Transverse colon (tissue), 4 donors: ENCODE measurements around the gene YTHDC1. TPM values are rescaled to one million over a fixed set of nuclear protein-coding genes. Genes with fewer than 3 reads are reported as not detected.
"Not testable (repeated sequence)": the region's sequence is repeated elsewhere in the genome, so short reads cannot be mapped to it uniquely, and the experiment has no call there.

Experiments used
- DNase-seq: peaks from one replicate; pipeline ENCODE4 v3.0.0-alpha.2; 2019
- H3K27ac ChIP-seq, 4 donors: fragments of 200-600 bp; sonication (generic); 2 replicates each; pipeline ENCODE4 v1.5.1; 2016 to 2018; ENCODE audit warnings: inconsistent platforms in 4 of 4
- H3K27me3 ChIP-seq: fragments of 200-600 bp; sonication (generic); 2 replicates; pipeline ENCODE4 v1.5.1; 2017; ENCODE audit warnings: inconsistent platforms
- H3K36me3 ChIP-seq, 4 donors: fragments of 200-600 bp; sonication (generic); 2 replicates each; pipeline ENCODE4 v1.5.1; 2017 to 2019; ENCODE audit warnings: inconsistent platforms in 4 of 4
- H3K4me1 ChIP-seq, 4 donors: fragments of 200-600 bp; sonication (generic); 2 replicates each; pipeline ENCODE4 v1.5.1; 2017 to 2020; ENCODE audit warnings: inconsistent platforms in 4 of 4
- H3K4me3 ChIP-seq, 4 donors: fragments of 200-600 bp; sonication (generic); 1 replicate in 1 of 4; 2 replicates in 3 of 4; pipeline versions ENCODE4 v1.5.1 to v1.6.1; 2017 to 2019; ENCODE audit warnings: inconsistent platforms in 4 of 4
- H3K9me3 ChIP-seq, 2 donors: fragments of 200-600 bp; sonication (generic); 2 replicates each; pipeline ENCODE4 v1.5.1; 2017 to 2019; ENCODE audit warnings: inconsistent platforms in 2 of 2
- CTCF ChIP-seq, 5 experiments: fragments of 200-600 bp in 3 of 5; fragments of 450-650 bp in 2 of 5; sonication (generic) in 3 of 5; IDR thresholded peaks; 1 replicate in 2 of 5; 2 replicates in 3 of 5; pipeline ENCODE4 v1.5.1; 2016 to 2017; ENCODE audit warnings: antibody characterized with exemption in 5 of 5, inconsistent platforms in 3 of 5, mild to moderate bottlenecking in 2 of 5, moderate library complexity in 1 of 5
- EP300 ChIP-seq: sonication (generic); formaldehyde crosslinking; IDR thresholded peaks from one replicate; pipeline ENCODE4 v1.6.1; 2017; ENCODE audit warnings: antibody characterized with exemption, low read depth
- POLR2A ChIP-seq: fragments of 450-650 bp; IDR thresholded peaks from one replicate; pipeline ENCODE4 v1.6.1; 2016; ENCODE audit warnings: antibody characterized with exemption, mild to moderate bottlenecking, moderate library complexity
- POLR2AphosphoS5 ChIP-seq, 3 donors: sonication (generic); formaldehyde crosslinking; IDR thresholded peaks; one replicate each; pipeline ENCODE4 v1.6.1; 2016; ENCODE audit warnings: antibody characterized with exemption in 3 of 3
- WGBS, 2 donors: methylation state at CpG; one replicate each; pipeline ENCODE4 v1.1.5; 2018; ENCODE audit warnings: low coverage in 1 of 2; 5-methylcytosine and 5-hydroxymethylcytosine counted together
- in situ Hi-C, 4 donors: fragments of 200-750 bp; cut with MboI; loops; one replicate each; pipeline versions ENCODE4 v1.15.0 to v1.15.1; 2017; ENCODE audit warnings: low sequenced_read_pairs in 3 of 4, low pct_ligation_motif_present in 1 of 4, low pct_unique_long_range_greater_than_20kb in 1 of 4
- intact Hi-C: fragments of 100-400 bp; cut with DNase I; formaldehyde crosslinking; loops from one replicate; pipeline ENCODE4 v1.15.1; 2023; ENCODE audit warnings: low total_unique reads
- total RNA-seq, 4 donors: library from RNA; depleted of rRNA; stranded (reverse); fragments of >200 nt; gene quantifications; one replicate each; pipeline ENCODE4 v1.1.0, GENCODE V29; 2016

Gene YTHDC1
- total RNA-seq, 4 donors from 2014 or later: 47.4 to 183 (median 82.7) TPM

- TF ChIP-seq CTCF (IDR thresholded peaks at IDR 0.05): no peak
- no peak for TF ChIP-seq POLR2AphosphoS5 (IDR thresholded peaks at IDR 0.05)
- no peak for TF ChIP-seq EP300
- TF ChIP-seq POLR2A: no peak
Observed at GRCh38 chr4:68288393-68288740, 61.5 kb downstream of the YTHDC1 start.

GRCh38 chr4:68287704-68288392, 62.0 kb downstream of the YTHDC1 start:
- H3K4me3 ChIP-seq: no peak overlapping the region
- intact Hi-C loops: no loop called here
- no peak for DNase-seq
- no peaks in the 10 kb centered on the region for H3K9me3 ChIP-seq
- H3K36me3 ChIP-seq: no peaks in the 10 kb centered on the region
- no peaks in the 10 kb centered on the region for H3K27me3 ChIP-seq
- in situ Hi-C loops: no loop called here
- H3K27ac ChIP-seq: no peak overlapping the region
- peaks cover 0 to 6% (median 1%) of the 10 kb centered on the region in 4 donors for H3K4me1 ChIP-seq
- 23 to 58% methylated on average over 2 to 3 of the region's 3 CpGs for WGBS, 2 donors
- TF ChIP-seq EP300 (no peak), POLR2A (no peak)

More at GRCh38 chr4:68288393-68288740, 61.5 kb downstream of the YTHDC1 start:
- DNase-seq: no peak
- Histone ChIP-seq H3K27ac (no peak overlapping the region), H3K4me1 (peaks cover 0 to 3% (median 0%) of the 10 kb centered on the region in 4 donors), H3K36me3 (no peaks in the 10 kb centered on the region), H3K27me3 (no peaks in the 10 kb centered on the region), H3K4me3 (no peak overlapping the region), H3K9me3 (no peaks in the 10 kb centered on the region)
- WGBS, 2 donors: 71 to 100% methylated on average over 1 to 2 of the region's 2 CpGs
- intact Hi-C loops (no loop called here), in situ Hi-C loops (no loop called here)

- no peaks in the 10 kb centered on the region for H3K9me3 ChIP-seq
- H3K4me3 ChIP-seq: no peak overlapping the region
- peaks cover 0 to 6% (median 1%) of the 10 kb centered on the region in 4 donors for H3K4me1 ChIP-seq
- H3K27ac ChIP-seq: no peak overlapping the region
- H3K36me3 ChIP-seq: no peaks in the 10 kb centered on the region
- WGBS, 2 donors: 37 to 69% methylated on average over 3 of the region's 3 CpGs
- TF ChIP-seq POLR2AphosphoS5 (IDR thresholded peaks at IDR 0.05): no peak
- no peak for TF ChIP-seq CTCF (IDR thresholded peaks at IDR 0.05)
- no peak for TF ChIP-seq POLR2A
- no peak for TF ChIP-seq EP300
- no peak for DNase-seq
- intact Hi-C loops (no loop called here), in situ Hi-C loops (no loop called here)
- H3K27me3 ChIP-seq: no peaks in the 10 kb centered on the region
Observed at GRCh38 chr4:68283714-68284113, 66.2 kb downstream of the YTHDC1 start.

- Histone ChIP-seq H3K27ac (peak overlapping the region in 1 of 4 donors; percentile 19), H3K9me3 (no peaks in the 10 kb centered on the region), H3K4me3 (no peak overlapping the region), H3K4me1 (peaks cover 0 to 6% (median 1%) of the 10 kb centered on the region in 4 donors), H3K27me3 (no peaks in the 10 kb centered on the region), H3K36me3 (no peaks in the 10 kb centered on the region)
- DNase-seq: no peak
- in situ Hi-C loops: no loop called here
- intact Hi-C loops: no loop called here
- TF ChIP-seq EP300 (no peak), POLR2AphosphoS5 (IDR thresholded peaks at IDR 0.05) (no peak), CTCF (IDR thresholded peaks at IDR 0.05) (no peak), POLR2A (no peak)
- WGBS, 2 donors: 40 to 66% methylated on average over 1 to 2 of the region's 2 CpGs
Observed at GRCh38 chr4:68283095-68283494, 66.8 kb downstream of the YTHDC1 start.

GRCh38 chr4:68281796-68282740, 67.8 kb downstream of the YTHDC1 start:
- DNase-seq, intact Hi-C loops: not testable (repeated sequence)

More at GRCh38 chr4:68281796-68282740, 67.8 kb downstream of the YTHDC1 start:
- H3K27me3 ChIP-seq, H3K4me3 ChIP-seq, H3K36me3 ChIP-seq, H3K4me1 ChIP-seq, H3K27ac ChIP-seq, in situ Hi-C loops, H3K9me3 ChIP-seq: not testable (repeated sequence)
- 57 to 68% methylated on average over 5 to 10 of the region's 10 CpGs for WGBS, 2 donors
